Parathyroid adenoma (tissue), 2 donors: Measurements from ENCODE around the gene ARRB2.

Experiments used
- H2AFZ ChIP-seq: fragments of 300-600 bp; sonication (generic); one replicate; pipeline ENCODE4 v1.7.0; 2017; ENCODE audit warnings: antibody characterized with exemption, mild to moderate bottlenecking
- H3K27ac ChIP-seq: fragments of 300-600 bp; sonication (generic); one replicate; pipeline ENCODE4 v1.7.0; 2017
- H3K27me3 ChIP-seq: fragments of 300-600 bp; sonication (generic); one replicate; pipeline ENCODE4 v1.7.0; 2017; ENCODE audit warnings: low read length; ENCODE audit not compliant: control insufficient read depth, insufficient read depth
- H3K36me3 ChIP-seq: fragments of 300-600 bp; sonication (generic); one replicate; pipeline ENCODE4 v1.7.0; 2017; ENCODE audit warnings: low read length; ENCODE audit not compliant: control insufficient read depth, insufficient read depth
- H3K4me1 ChIP-seq: fragments of 300-600 bp; sonication (generic); one replicate; pipeline ENCODE4 v1.7.0; 2017; ENCODE audit warnings: control low read depth
- H3K4me2 ChIP-seq: fragments of 300-600 bp; sonication (generic); one replicate; pipeline ENCODE4 v1.7.0; 2017; ENCODE audit warnings: low read length
- H3K4me3 ChIP-seq: fragments of 300-600 bp; sonication (generic); one replicate; pipeline ENCODE4 v1.7.0; 2017; ENCODE audit warnings: low read depth, low read length
- H3K79me2 ChIP-seq: fragments of 300-600 bp; sonication (generic); one replicate; pipeline ENCODE4 v1.7.0; 2017; ENCODE audit warnings: control low read depth
- H3K9ac ChIP-seq: fragments of 300-600 bp; sonication (generic); one replicate; pipeline ENCODE4 v1.7.0; 2017; ENCODE audit warnings: mild to moderate bottlenecking
- H3K9me3 ChIP-seq: fragments of 300-600 bp; sonication (generic); one replicate; pipeline ENCODE4 v1.7.0; 2017; ENCODE audit warnings: low read length; ENCODE audit not compliant: control insufficient read depth
- TF ChIP-seq, protein P1 (sequence below): fragments of 300-600 bp; sonication (generic); IDR thresholded peaks from one replicate; pipeline ENCODE4 v1.7.0; 2017; ENCODE audit warnings: antibody characterized with exemption, mild to moderate bottlenecking
- donor health status: primary hyperparathyroidism.

Gene ARRB2

GRCh38 chr17:4728124-4728523 lies 17.7 kb downstream of the ARRB2 start:
- TF ChIP-seq, protein P1, sequence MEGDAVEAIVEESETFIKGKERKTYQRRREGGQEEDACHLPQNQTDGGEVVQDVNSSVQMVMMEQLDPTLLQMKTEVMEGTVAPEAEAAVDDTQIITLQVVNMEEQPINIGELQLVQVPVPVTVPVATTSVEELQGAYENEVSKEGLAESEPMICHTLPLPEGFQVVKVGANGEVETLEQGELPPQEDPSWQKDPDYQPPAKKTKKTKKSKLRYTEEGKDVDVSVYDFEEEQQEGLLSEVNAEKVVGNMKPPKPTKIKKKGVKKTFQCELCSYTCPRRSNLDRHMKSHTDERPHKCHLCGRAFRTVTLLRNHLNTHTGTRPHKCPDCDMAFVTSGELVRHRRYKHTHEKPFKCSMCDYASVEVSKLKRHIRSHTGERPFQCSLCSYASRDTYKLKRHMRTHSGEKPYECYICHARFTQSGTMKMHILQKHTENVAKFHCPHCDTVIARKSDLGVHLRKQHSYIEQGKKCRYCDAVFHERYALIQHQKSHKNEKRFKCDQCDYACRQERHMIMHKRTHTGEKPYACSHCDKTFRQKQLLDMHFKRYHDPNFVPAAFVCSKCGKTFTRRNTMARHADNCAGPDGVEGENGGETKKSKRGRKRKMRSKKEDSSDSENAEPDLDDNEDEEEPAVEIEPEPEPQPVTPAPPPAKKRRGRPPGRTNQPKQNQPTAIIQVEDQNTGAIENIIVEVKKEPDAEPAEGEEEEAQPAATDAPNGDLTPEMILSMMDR: no peak
- Histone ChIP-seq H3K27ac (no peak overlapping the region), H3K9ac (no peak overlapping the region), H3K4me1 (no peaks in the 10 kb centered on the region), H3K27me3 (no peaks in the 10 kb centered on the region), H3K4me2 (no peak overlapping the region), H3K79me2 (no peaks in the 10 kb centered on the region), H3K4me3 (no peak overlapping the region), H3K9me3 (no peaks in the 10 kb centered on the region), H3K36me3 (no peaks in the 10 kb centered on the region), H2AFZ (no peak overlapping the region)

DNA sequence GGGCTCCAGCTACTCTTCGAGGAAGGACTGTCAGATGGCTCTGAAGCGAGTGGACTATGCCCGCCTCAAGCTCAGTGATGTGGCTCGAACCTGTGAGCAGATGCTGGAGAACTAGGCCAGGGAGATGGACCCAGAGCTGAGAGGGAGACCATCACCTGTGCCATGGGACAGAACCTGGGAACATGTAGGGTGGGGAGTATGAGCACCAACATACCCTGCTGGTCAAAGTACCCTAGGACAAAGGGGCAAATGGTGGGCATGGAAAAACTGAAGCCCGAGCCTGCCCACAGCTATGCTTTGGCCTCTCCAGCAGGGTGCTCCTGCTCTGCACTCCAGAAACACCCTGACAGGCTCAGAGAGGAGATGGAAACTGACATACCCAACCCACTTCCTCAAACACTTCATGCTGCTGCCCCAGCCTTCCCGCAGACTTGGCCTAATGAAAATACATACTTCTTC lies 22.7 kb downstream of the ARRB2 start:
- TF ChIP-seq, protein P1: no peak
- no peak overlapping the region for H2AFZ ChIP-seq
- H3K9ac ChIP-seq: no peak overlapping the region
- no peaks in the 10 kb centered on the region for H3K27me3 ChIP-seq
- no peaks in the 10 kb centered on the region for H3K36me3 ChIP-seq
- H3K79me2 ChIP-seq: no peaks in the 10 kb centered on the region
- H3K9me3 ChIP-seq: no peaks in the 10 kb centered on the region
- H3K4me3 ChIP-seq: no peak overlapping the region
- no peak overlapping the region for H3K4me2 ChIP-seq
- no peaks in the 10 kb centered on the region for H3K4me1 ChIP-seq
- peak overlapping the region; percentile 6 for H3K27ac ChIP-seq

GRCh38 chr17:4734857-4735475 lies 24.5 kb downstream of the ARRB2 start:
- TF ChIP-seq, protein P1: no peak
- no peak overlapping the region for H3K4me2 ChIP-seq
- no peak overlapping the region for H3K27ac ChIP-seq
- H3K4me1 ChIP-seq: peaks cover 5% of the 10 kb centered on the region
- no peaks in the 10 kb centered on the region for H3K79me2 ChIP-seq
- no peaks in the 10 kb centered on the region for H3K36me3 ChIP-seq
- no peaks in the 10 kb centered on the region for H3K27me3 ChIP-seq
- no peak overlapping the region for H3K9ac ChIP-seq
- no peak overlapping the region for H2AFZ ChIP-seq
- no peaks in the 10 kb centered on the region for H3K9me3 ChIP-seq
- no peak overlapping the region for H3K4me3 ChIP-seq

DNA sequence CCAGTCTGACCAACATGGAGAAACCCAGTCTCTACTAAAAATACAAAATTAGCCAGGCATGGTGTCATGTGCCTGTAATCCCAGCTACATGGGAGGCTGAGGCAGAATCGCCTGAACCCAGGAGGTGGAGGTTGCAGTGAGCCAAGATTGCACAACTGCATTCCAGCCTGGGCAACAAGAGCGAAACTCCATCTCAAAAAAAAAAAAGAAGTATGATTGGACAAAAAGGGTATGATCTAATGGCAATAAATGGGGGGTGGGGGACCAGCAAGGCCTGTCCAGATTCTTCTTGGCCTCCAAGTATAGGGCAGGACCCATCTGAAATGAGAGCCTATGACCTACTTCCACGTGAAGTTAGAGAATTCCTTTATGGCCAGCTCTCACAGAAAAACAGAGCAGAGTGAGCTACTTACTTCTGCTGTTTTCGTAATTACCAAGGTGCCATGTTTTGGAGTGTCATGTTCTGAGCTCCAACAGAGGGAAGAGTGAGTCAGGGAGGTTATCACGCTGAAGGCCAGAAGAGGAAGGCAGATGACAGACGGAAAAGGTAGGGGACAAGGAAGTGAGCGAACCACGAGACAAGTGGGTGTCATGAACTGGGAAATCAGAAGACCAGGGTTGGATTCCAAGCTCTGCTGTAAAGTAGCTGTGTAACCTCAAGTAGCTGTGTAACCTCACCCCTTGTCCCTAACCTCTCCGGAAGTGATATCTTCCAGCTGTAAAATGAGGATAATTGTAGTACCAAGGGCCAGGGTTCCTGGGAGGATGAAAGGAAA lies 25.6 kb downstream of the ARRB2 start:
- Histone ChIP-seq H3K27me3 (no peaks in the 10 kb centered on the region), H3K4me3 (no peak overlapping the region), H3K9ac (no peak overlapping the region), H3K9me3 (no peaks in the 10 kb centered on the region), H3K79me2 (no peaks in the 10 kb centered on the region), H2AFZ (no peak overlapping the region), H3K27ac (no peak overlapping the region), H3K36me3 (no peaks in the 10 kb centered on the region), H3K4me2 (no peak overlapping the region), H3K4me1 (peaks cover 5% of the 10 kb centered on the region)
- TF ChIP-seq, protein P1: no peak
